ENCODE data around the gene HSD17B3. TPM values are rescaled to one million over a fixed set of nuclear protein-coding genes. Genes with fewer than 3 reads are reported as not detected.
A peak's percentile ranks its signal among the peaks of the same experiment; 100 is the strongest.
"Not testable (repeated sequence)": the region's sequence is repeated elsewhere in the genome, so short reads cannot be mapped to it uniquely, and the experiment has no call there.

The HSD17B3 gene
- total RNA-seq, 4 donors from 2014 or later, result 3.2 TPM; not detected in 3

GRCh38 chr9:96241391-96241809 lies 60.6 kb downstream of the HSD17B3 start:
- H3K9me3 ChIP-seq, result no peaks in the 10 kb centered on the region
- intact Hi-C loops (cut with DNase I; ENCODE audit: low total_unique reads), result no loop called here
- no peak overlapping the region for H3K4me3 ChIP-seq
- no peak overlapping the region for H3K27ac ChIP-seq
- TF ChIP-seq, protein P1, sequence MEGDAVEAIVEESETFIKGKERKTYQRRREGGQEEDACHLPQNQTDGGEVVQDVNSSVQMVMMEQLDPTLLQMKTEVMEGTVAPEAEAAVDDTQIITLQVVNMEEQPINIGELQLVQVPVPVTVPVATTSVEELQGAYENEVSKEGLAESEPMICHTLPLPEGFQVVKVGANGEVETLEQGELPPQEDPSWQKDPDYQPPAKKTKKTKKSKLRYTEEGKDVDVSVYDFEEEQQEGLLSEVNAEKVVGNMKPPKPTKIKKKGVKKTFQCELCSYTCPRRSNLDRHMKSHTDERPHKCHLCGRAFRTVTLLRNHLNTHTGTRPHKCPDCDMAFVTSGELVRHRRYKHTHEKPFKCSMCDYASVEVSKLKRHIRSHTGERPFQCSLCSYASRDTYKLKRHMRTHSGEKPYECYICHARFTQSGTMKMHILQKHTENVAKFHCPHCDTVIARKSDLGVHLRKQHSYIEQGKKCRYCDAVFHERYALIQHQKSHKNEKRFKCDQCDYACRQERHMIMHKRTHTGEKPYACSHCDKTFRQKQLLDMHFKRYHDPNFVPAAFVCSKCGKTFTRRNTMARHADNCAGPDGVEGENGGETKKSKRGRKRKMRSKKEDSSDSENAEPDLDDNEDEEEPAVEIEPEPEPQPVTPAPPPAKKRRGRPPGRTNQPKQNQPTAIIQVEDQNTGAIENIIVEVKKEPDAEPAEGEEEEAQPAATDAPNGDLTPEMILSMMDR (IDR thresholded peaks at IDR 0.05), result no peak
- TF ChIP-seq POLR2A (IDR thresholded peaks at IDR 0.05), result no peak
- no peaks in the 10 kb centered on the region for H3K27me3 ChIP-seq
- H3K36me3 ChIP-seq, result no peaks in the 10 kb centered on the region
- H3K4me1 ChIP-seq, result no peaks in the 10 kb centered on the region
- no peak for DNase-seq

DNA sequence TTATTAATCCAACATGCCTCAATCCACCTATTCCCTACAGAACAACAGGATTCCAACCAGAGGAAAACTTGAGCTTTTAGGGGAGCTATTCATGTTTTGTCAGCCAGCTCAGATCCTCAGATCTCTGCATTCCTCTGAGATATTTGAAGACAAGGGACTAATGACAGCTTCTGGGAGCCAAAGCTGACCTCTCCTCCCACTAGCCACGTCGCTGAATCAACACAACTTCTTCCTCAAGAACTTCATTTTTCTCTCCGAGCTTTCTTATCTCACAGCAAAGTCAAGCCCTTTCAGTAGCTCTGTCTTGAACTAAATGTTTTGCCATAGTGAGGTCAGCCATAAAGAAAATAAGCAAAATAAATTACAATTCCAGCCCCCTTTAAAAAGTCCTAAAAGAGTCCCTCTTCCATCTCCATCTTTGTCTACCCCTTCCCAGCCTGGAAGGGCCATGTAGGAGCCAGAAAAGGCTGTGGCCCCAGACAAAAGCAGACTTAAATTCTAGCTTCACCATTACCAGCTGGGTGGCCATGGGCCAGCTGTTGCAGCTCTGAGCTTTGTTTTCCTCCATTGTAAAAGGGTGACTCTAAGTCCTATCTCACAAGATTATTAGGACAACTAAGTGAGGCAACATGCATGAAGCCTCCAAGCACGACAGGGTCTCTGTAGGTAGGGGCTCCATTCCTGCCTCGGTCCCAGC lies 65.0 kb downstream of the HSD17B3 start:
- no peak for DNase-seq
- Histone ChIP-seq H3K36me3 (no peaks in the 10 kb centered on the region), H3K9me3 (no peaks in the 10 kb centered on the region), H3K4me1 (peaks cover 0 to 4% of the 10 kb centered on the region in 2 donors), H3K27me3 (no peaks in the 10 kb centered on the region), H3K4me3 (no peak overlapping the region), H3K27ac (peak overlapping the region in 1 of 2 donors; percentile 34)
- TF ChIP-seq, protein P1 (IDR thresholded peaks at IDR 0.05), result no peak
- TF ChIP-seq POLR2A (IDR thresholded peaks at IDR 0.05), result no peak
- intact Hi-C loops (cut with DNase I; ENCODE audit: low total_unique reads), result no loop called here

DNA sequence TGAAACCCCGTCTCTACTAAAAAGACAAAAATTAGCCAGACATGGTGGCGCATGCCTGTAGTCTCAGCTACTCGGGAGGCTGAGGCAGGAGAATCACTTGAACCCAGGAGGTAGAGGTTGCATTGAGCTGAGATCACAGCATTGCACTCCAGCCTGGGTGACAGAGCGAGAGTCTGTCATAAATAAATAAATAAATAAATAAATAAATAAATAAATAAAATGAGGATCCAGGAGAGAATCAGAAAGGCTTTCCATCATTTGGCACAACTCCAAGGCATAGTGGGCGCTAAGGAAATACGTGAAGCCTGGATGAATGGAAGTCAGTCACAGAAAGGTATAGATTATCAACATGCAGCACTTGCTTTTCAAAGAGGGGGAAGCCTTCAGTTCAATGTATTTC lies 65.6 kb downstream of the HSD17B3 start:
- intact Hi-C loops (cut with DNase I; ENCODE audit: low total_unique reads), result not testable (repeated sequence)

GRCh38 chr9:96232539-96233241 lies 69.3 kb downstream of the HSD17B3 start:
- peak overlapping the region; percentile 67 to 78 for H3K27ac ChIP-seq
- H3K4me1 ChIP-seq, result peaks cover 0 to 4% of the 10 kb centered on the region in 2 donors
- no peaks in the 10 kb centered on the region for H3K36me3 ChIP-seq
- no peaks in the 10 kb centered on the region for H3K27me3 ChIP-seq
- no peaks in the 10 kb centered on the region for H3K9me3 ChIP-seq
- no peak overlapping the region for H3K4me3 ChIP-seq
- intact Hi-C loops (cut with DNase I; ENCODE audit: low total_unique reads), result no loop called here
- DNase-seq, result peak; percentile 75 to 84
- TF ChIP-seq, protein P1 (IDR thresholded peaks at IDR 0.05), result peak; percentile 71 to 80 (median 72)
- TF ChIP-seq POLR2A (IDR thresholded peaks at IDR 0.05), result no peak

More for the DNA sequence above, 65.6 kb downstream of the HSD17B3 start:
- H3K4me3 ChIP-seq, H3K4me1 ChIP-seq, H3K27me3 ChIP-seq, DNase-seq, H3K36me3 ChIP-seq, H3K9me3 ChIP-seq: not testable (repeated sequence)
- H3K27ac ChIP-seq, result peak overlapping the region in 1 of 2 donors; percentile 34

DNA sequence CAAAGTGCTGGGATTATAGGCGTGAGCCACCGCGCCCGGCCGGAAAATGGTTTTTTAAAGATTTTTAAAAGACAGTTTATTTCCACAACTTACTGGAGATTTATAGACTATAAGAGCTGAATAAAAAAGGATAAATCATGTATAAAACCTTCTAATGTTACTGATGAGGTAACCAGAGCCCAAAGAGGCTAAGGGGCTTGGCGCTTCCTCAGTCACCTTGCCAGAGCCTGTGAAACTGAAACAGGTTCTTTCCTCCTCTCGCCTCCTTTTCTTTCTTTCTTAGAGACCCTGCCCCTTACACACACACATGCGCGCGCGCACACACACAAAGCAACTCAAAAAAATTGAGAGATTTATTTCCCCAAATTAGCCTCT lies 69.8 kb downstream of the HSD17B3 start:
- TF ChIP-seq, protein P1 (IDR thresholded peaks at IDR 0.05), result no peak
- Histone ChIP-seq H3K36me3 (no peaks in the 10 kb centered on the region), H3K27ac (peak overlapping the region; percentile 67 to 78), H3K9me3 (no peaks in the 10 kb centered on the region), H3K4me3 (no peak overlapping the region), H3K4me1 (peaks cover 0 to 4% of the 10 kb centered on the region in 2 donors), H3K27me3 (no peaks in the 10 kb centered on the region)
- intact Hi-C loops (cut with DNase I; ENCODE audit: low total_unique reads), result no loop called here
- DNase-seq, result no peak

Data from uterus (tissue), 4 donors.